ENCODE results near the gene OR1I1.
"Not testable (repeated sequence)": the region's sequence is repeated elsewhere in the genome, so short reads cannot be mapped to it uniquely, and the experiment has no call there.

OR1I1 gene

GRCh38 chr19:15087182-15087581, 5.2 kb downstream of the OR1I1 start:
- DNase-seq: no peak
- Histone ChIP-seq H3K9me3 (no peaks in the 10 kb centered on the region), H3K27me3 (peaks cover 0 to 48% of the 10 kb centered on the region in 2 donors), H3K4me1 (peaks cover 0 to 4% (median 0%) of the 10 kb centered on the region in 4 donors), H3K36me3 (no peaks in the 10 kb centered on the region), H3K4me3 (no peak overlapping the region), H3K27ac (no peak overlapping the region)
- no peak for TF ChIP-seq CTCF (IDR thresholded peaks at IDR 0.05)
- intact Hi-C loops (cut with DNase I; ENCODE audit: low total_unique reads): loop anchor here (5.0 kb wide), 1 partner anchor 475 kb away; no protein-coding TSS in a partner anchor

GRCh38 chr19:15091918-15092753, 10.1 kb downstream of the OR1I1 start:
- Histone ChIP-seq H3K27ac (no peak overlapping the region), H3K36me3 (no peaks in the 10 kb centered on the region), H3K4me1 (peaks cover 0 to 4% (median 0%) of the 10 kb centered on the region in 4 donors), H3K27me3 (peaks cover 0 to 8% of the 10 kb centered on the region in 2 donors), H3K4me3 (no peak overlapping the region), H3K9me3 (no peaks in the 10 kb centered on the region)
- intact Hi-C loops (cut with DNase I; ENCODE audit: low total_unique reads): loop anchor here (5.0 kb wide), 2 partner anchors 60 to 460 kb away; no protein-coding TSS in a partner anchor
- DNase-seq: no peak
- TF ChIP-seq CTCF (IDR thresholded peaks at IDR 0.05): peak; percentile 47 to 61

GRCh38 chr19:15093001-15093400, 11.0 kb downstream of the OR1I1 start:
- no peak for TF ChIP-seq CTCF (IDR thresholded peaks at IDR 0.05)
- Histone ChIP-seq H3K27ac (no peak overlapping the region), H3K27me3 (no peaks in the 10 kb centered on the region), H3K4me3 (no peak overlapping the region), H3K9me3 (no peaks in the 10 kb centered on the region), H3K36me3 (no peaks in the 10 kb centered on the region), H3K4me1 (peaks cover 0 to 4% (median 0%) of the 10 kb centered on the region in 4 donors)
- no peak for DNase-seq
- intact Hi-C loops (cut with DNase I; ENCODE audit: low total_unique reads): loop anchor here (5.0 kb wide), 2 partner anchors 59 to 459 kb away; no protein-coding TSS in a partner anchor

GRCh38 chr19:15096223-15096622, 14.2 kb downstream of the OR1I1 start:
- no peaks in the 10 kb centered on the region for H3K36me3 ChIP-seq
- intact Hi-C loops (cut with DNase I; ENCODE audit: low total_unique reads): no loop called here
- H3K9me3 ChIP-seq: no peaks in the 10 kb centered on the region
- peaks cover 0 to 4% (median 0%) of the 10 kb centered on the region in 4 donors for H3K4me1 ChIP-seq
- H3K27me3 ChIP-seq: no peaks in the 10 kb centered on the region
- no peak for DNase-seq
- H3K27ac ChIP-seq: no peak overlapping the region
- H3K4me3 ChIP-seq: no peak overlapping the region
- TF ChIP-seq CTCF (IDR thresholded peaks at IDR 0.05): no peak

GRCh38 chr19:15097980-15098379, 16.0 kb downstream of the OR1I1 start:
- H3K9me3 ChIP-seq; H3K27me3 ChIP-seq; DNase-seq; H3K4me3 ChIP-seq; intact Hi-C loops (cut with DNase I; ENCODE audit: low total_unique reads); H3K27ac ChIP-seq; H3K4me1 ChIP-seq; H3K36me3 ChIP-seq: not testable (repeated sequence)

- DNase-seq: no peak
- no peaks in the 10 kb centered on the region for H3K36me3 ChIP-seq
- H3K4me1 ChIP-seq: no peaks in the 10 kb centered on the region
- intact Hi-C loops (cut with DNase I; ENCODE audit: low total_unique reads): no loop called here
- no peak overlapping the region for H3K4me3 ChIP-seq
- H3K27ac ChIP-seq: no peak overlapping the region
- peaks cover 0 to 7% (median 3%) of the 10 kb centered on the region in 3 donors for H3K9me3 ChIP-seq
- no peaks in the 10 kb centered on the region for H3K27me3 ChIP-seq
- TF ChIP-seq CTCF (IDR thresholded peaks at IDR 0.05): no peak
Observed at GRCh38 chr19:15098460-15098859, 16.4 kb downstream of the OR1I1 start.
